OCI-LY1 (cell line): ENCODE data around the gene PLEKHG4B.

Experiments used
- EZH2 ChIP-seq: fragments of 200-600 bp; sonication (generic), shearing (Covaris generic); IDR thresholded peaks from 2 replicates; pipeline ENCODE4 v1.8.0; 2017; ENCODE audit warnings: borderline replicate concordance, mixed run types, mild to moderate bottlenecking, antibody characterized with exemption, low read length, moderate library complexity, mixed read lengths
- TF ChIP-seq, protein P1 (sequence below): fragments of 200-600 bp; sonication (generic), shearing (Covaris generic); IDR thresholded peaks from 2 replicates; pipeline ENCODE4 v1.5.1; 2017; ENCODE audit warnings: mild to moderate bottlenecking, antibody characterized with exemption, low read length, moderate library complexity, mixed read lengths

- TF ChIP-seq, protein P1, sequence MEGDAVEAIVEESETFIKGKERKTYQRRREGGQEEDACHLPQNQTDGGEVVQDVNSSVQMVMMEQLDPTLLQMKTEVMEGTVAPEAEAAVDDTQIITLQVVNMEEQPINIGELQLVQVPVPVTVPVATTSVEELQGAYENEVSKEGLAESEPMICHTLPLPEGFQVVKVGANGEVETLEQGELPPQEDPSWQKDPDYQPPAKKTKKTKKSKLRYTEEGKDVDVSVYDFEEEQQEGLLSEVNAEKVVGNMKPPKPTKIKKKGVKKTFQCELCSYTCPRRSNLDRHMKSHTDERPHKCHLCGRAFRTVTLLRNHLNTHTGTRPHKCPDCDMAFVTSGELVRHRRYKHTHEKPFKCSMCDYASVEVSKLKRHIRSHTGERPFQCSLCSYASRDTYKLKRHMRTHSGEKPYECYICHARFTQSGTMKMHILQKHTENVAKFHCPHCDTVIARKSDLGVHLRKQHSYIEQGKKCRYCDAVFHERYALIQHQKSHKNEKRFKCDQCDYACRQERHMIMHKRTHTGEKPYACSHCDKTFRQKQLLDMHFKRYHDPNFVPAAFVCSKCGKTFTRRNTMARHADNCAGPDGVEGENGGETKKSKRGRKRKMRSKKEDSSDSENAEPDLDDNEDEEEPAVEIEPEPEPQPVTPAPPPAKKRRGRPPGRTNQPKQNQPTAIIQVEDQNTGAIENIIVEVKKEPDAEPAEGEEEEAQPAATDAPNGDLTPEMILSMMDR = no peak
- no peak for TF ChIP-seq EZH2
Observed at GRCh38 chr5:198516-199196, 106.7 kb downstream of the PLEKHG4B start.
